ENCODE measurements around the gene SUSD6.

Gene SUSD6

DNA sequence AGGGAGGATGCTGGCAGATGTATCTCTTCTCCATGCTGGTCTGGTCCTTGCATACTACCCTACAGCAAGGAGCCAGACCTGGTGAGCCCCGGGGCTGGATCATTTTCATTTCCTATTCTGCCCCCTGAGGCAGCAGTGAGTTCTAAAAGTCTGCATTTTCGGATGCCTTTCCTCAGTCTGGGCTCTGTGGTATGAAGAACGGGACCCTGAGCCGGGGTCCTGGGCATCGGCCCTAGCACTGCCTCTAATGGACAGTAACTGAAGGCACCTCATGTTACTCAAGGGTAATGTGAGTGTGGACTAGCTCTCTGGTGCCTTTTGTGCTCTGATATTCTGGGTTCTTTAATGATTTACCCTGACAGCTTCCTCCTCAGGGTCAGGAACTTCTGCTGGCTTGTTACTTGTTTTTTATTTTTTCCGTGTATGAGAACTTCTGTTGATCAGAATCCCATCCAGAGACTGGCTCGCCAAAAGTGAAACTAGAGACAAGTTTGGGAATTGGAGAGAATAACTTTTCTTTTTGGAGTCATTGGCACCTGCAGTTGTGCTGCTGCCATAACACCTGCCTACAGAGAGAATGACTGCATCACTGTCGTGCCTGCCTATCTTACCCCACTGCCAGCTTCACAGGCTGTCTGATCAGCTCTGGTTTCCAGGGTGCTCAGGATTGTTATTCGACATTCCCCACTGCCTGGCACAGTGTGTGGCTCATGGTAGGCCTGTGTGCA is 62.3 kb downstream of the SUSD6 start:
- no peak for DNase-seq (ENCODE audit: low read depth)

DNA sequence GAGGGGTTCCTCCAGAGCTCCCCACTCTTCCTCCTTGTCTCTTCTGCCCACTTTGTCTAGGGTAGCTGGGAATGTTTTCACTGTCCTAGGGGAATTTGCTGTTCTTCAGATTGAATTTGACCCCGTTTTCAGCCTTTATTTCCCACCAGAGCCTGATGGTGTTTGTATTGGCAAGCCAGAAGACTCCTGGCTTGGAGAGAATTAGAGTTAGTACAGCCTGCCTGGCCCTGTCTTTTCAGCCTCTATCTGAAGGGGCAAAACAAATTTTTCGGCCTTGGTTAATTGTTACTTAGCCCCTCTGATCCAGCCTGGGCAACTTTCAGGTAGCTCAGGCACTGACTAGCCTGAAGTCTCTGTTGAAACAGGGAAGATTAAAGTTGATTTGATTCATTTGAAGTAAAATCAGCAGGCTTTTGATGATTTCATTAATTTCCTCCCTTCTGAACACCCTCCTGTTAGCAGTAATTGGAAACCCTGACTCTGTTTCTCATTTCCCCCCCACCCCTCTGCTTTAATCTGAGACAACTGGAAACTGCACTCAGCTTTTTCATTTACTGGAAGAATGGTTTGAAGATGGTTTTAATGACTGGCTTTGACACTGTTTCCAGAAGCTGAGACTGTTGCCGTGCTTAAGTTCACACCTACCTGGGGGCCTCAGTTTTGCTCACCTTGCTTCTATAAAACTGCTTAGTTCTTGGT is 63.3 kb downstream of the SUSD6 start:
- DNase-seq (ENCODE audit: low read depth) = no peak

GRCh38 chr14:69675245-69675583 is 63.8 kb downstream of the SUSD6 start:
- DNase-seq (ENCODE audit: low read depth) = no peak

DNA sequence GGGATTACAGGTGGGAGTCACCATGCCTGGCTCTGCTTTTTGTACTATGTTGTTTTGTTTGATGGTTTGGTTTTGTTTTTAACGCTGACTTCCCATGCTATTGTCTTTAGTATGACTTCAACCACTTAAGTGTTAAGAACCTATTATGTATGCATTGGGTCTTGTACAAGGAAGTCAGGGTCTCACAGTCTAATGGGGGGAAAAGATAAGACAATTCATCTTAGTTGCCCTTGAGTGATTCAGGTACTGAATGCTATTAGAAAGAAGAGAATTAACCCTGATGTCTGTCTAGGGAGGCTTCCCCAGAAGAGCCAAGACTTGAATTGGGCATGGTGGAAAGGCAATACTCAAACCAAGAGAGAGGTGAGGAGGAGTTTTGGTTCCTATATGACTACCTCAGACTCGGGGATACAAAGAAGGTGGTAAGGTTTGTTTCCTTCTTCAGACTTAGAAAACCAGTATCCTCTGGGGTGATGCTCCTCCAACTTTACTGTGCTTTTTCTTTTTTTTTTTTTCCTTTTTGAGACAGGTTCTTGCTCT is 64.6 kb downstream of the SUSD6 start:
- no peak for DNase-seq (ENCODE audit: low read depth)

GRCh38 chr14:69676723-69677122 is 65.3 kb downstream of the SUSD6 start:
- no peak for DNase-seq (ENCODE audit: low read depth)

GRCh38 chr14:69680297-69680696 is 68.9 kb downstream of the SUSD6 start:
- no peak for DNase-seq (ENCODE audit: low read depth)

DNA sequence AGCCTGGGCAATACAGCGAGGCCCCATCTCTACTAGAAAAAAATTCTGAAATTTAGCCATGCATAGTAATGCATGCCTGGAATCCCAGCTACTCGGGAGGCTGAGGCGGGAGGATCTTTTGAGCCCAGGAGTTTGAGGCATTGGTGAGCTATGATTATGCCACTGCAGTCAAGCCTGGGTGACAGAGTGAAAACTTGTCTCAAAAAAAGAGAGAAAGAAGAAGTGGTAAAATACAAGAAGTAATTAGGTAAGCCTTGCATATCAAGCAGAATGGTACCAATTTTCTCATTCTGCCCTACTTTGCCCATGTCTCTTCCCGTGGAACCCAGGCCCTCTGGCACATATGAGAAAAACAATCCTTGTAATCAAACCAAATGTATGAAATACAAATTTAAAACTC is 70.7 kb downstream of the SUSD6 start:
- DNase-seq (ENCODE audit: low read depth) = no peak

DNA sequence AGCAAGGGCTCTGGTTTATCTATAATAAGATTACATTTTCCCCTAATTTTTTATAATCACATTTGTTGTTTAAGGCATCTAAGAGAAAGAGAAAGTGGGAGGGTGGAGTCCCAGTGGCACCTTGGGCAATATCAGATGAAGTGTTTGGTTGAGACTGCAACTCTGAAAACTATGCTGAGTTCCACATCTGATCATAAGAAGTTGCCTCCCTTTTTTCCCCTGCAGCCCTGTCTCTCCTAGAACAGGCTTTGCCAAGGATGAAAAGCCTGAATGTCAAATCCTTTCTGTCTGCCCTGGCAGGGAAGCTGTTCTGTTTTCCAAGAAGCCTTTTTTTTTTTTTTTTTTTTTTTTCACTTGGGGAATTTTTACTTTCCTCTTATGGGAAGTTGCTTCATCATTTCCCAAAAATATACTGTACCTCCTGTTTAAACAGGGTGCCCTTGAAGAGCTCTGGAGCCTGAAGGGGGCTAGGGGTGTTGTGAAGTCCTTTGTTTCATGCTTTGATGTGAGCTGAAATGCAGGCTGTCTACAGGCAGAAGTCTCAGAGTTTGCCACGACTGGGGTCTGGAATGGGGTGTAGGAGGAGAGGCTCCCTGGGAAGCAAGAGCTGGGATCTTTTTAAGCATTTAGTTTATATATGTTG is 71.3 kb downstream of the SUSD6 start:
- no peak for DNase-seq (ENCODE audit: low read depth)

DNA sequence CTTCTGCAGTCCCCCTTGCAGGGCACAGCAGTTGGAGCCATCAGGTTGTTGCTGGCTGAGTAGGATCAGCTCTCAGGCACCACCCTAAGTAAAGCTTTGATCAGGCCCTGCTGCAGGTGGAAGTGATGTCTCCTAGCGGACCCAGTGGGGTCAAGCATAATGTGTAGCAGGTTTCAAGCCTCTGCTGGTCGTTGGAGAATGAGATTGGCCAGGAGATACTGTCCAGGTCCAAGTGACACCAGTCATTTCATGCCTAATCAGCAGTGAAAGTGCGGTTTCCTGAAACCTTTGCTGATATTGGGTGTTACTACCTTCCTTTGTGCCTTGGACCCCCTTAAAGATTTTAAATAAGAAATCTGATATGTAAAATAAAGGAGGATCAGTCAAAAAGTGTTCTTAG is 72.6 kb downstream of the SUSD6 start:
- DNase-seq (ENCODE audit: low read depth) = no peak

DNA sequence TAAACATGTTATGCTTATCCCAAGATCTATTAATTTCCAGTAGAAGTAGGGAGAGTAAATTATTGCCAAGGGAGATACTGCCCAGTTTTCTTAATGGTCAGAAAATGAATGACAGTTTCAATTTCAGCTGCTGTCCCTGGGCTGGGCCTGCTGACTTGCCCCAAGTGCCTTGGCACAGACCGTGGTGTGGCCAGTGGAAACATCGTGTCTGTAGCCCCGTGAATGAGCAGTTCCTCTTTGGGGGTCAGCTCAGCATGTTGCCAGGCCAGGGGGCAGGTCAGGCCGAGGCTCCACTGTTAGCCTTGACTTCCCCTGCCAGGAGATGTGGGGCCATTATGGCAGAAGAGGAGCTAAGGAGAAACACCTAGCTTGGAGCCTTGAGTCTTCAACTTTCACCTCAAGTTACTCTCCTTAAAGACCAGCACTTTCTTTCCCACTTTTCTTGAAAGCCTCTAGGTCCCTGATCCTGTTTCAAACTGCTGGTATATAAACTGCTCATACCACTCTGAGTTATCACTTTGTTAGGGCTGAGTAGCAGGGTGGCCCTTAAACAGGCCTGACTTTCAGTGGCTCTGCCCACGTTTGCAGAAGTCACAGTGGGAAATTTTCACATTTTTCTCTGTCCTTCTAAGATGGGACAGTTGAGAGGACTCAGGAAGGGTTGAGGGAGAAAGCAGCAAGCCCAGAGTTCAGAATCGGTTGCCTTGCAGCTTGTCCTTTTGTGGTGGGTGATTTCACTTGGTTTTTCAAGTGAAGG is 73.2 kb downstream of the SUSD6 start:
- no peak for DNase-seq (ENCODE audit: low read depth)

DNA sequence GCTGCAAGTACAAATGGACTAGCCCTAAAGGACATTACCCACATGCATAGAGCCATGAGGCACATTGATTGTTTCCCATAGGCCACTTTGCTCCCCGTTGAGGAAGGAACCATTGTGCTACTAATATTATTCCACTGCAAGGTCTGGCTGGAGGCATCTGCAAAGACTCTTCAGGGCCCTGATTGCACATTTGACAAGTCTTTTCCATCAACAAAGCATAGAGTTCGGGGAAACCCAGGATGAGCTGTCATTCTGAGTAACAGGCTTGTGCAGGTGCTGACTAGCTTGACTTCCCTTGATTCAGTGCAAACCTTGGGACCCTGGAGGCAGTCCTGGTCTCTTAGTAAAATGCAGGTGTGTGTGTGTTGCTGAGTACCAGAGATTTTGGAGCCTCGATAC is 73.8 kb downstream of the SUSD6 start:
- peak; percentile 18 for DNase-seq (ENCODE audit: low read depth)

- DNase-seq (ENCODE audit: low read depth) = no peak
Observed at GRCh38 chr14:69685716-69686115, 74.3 kb downstream of the SUSD6 start.

DNA sequence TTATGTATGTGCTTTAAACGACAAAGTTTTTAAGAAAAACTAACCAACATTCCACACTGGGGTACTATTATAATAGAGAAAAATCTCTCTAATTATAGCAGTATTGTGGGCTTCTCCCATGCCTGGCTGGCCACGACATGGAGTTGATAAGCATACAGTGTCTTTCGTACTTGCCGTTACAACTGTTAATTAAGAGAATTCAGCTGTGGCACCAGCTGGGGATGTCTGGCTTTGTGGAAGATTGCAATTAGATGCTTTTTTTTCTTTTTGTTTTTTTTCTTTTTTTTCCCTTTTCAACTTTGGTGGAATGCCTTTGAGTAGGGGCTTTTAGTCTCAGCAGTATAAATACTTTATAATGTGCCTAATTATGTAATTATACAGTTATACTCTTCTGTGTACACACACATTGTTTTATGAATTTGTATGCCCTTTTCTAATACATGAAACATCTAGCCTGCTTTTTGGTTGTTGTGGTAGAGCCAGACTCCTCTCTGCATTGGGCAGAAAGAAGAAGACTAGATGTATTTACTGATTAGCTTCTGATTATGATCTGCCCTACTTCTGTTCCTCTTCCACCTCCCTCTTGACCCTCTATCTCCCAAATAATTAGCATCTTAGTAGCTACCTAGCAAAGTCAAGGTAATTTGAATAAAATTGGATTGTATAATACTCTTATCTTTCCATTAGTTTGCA is 76.4 kb downstream of the SUSD6 start:
- no peak for DNase-seq (ENCODE audit: low read depth)

GRCh38 chr14:69688299-69688649 is 76.9 kb downstream of the SUSD6 start:
- DNase-seq (ENCODE audit: low read depth) = no peak

DNA sequence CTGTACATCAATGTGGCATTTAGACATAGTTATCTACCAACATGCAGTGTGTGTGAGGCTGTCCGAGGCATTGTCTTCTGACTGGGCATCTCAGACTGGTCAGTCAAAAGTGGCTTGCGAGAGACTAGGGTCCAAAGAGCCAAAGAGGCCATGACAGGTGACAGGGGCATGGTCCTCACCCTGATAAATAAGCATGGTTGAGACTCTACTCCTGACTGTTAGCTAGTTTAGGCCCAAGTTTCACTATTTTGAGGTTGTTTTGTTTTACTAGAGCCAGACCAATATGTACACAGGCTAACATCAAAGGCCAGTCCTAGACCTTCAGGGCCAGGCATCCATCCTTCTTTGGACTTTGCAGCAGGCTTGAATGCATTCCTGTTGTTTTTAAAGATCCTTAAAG is 78.6 kb downstream of the SUSD6 start:
- DNase-seq (ENCODE audit: low read depth) = no peak

DNA sequence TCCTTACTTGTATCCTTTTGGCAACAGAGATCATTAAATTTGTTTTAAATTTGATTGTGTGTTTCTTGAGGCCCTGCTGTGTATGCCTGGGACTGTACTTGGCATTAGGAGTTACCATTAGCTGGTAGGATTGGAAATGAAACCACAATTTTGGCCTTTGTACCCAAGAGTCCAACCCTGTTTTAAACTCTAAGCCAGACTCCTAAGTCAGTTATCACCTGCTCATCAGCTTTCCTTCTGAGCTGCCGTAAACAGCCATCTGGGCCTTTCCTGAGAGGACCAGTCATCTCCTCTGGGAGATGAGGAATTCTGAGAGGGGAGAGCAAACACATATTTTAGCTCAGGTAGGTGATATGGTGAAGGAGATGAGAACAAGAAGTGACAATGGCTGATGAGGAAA is 81.2 kb downstream of the SUSD6 start:
- DNase-seq (ENCODE audit: low read depth) = no peak

GRCh38 chr14:69693145-69693544 is 81.7 kb downstream of the SUSD6 start:
- DNase-seq (ENCODE audit: low read depth) = no peak

DNA sequence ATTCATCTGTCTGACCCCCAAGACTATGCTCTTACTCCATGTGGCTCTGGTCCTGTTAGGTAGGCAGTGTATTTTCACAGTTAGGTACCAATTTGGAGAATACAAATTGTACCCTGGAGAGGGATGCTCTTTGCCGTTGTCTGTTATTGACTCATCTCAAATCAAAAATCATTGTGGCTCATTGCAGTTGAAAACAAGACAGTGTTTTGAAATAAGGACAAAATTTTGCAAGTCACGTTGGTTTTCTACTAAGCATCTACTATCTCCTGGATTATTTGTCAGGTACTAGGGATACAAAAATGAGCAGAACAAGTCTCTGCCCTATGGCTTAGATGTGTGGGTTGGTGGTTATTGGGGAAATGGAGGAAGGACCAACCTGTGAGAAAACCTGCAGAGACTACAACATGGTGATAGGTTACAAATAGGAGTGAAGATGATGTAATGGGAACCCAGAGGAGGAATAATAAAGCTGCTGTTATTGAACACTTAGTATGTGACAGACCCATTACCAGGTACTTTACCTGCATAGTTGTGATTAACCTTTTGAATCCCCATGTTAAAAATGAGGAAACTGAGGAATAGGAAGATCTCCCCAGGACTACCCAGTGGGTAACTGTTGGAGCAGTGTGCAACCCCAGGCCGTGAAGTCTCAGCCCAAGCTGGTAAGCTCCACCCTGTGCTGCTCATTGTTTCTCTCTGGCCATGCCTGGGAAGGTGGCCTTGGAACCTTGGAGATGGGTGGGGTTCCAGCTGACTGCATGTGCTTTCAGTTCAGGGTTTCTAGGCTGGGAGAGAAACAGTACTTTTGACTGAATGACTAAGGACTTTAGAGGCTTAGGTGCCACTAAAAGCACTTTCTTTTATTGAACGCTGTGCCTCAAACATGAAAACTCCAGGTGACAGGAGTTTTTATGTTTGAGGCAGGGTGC is 82.7 kb downstream of the SUSD6 start:
- DNase-seq (ENCODE audit: low read depth) = no peak

DNA sequence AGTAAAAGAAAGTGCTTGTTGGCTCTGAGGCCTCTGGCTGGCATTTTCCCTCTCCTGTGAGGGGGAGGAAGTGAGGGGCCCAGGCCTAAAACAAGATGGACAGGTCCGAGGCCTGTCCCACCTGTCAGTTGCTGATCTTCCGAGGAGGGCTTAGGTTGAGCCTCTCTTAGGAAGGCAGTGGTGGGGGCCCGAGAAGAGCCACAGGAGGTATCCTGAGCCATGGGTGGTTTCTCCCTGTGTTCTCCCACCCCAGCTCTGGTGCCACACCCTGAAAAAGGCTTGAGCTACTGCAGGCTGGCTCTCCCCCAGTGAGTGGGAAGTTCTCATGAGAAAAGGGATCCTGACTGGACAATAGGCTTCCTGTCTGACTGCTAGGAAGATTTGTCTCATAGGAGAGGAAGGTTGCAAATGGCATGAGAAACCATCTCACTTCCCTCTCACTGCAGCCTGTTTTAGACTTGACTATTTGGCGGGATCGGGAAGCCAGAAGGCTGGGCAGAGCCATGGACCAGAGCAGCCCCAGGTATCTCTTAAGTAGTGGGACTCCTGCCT is 83.4 kb downstream of the SUSD6 start:
- no peak for DNase-seq (ENCODE audit: low read depth)
